GM18858 (cell line): Measurements from ENCODE around the gene CAPZB.
A peak's percentile ranks its signal among the peaks of the same experiment; 100 is the strongest.
"Not testable (repeated sequence)": the region's sequence is repeated elsewhere in the genome, so short reads cannot be mapped to it uniquely, and the experiment has no call there.

ENCODE experiments used
- ATAC-seq: cut with Tn5 transposase; IDR thresholded peaks from one replicate; pipeline ENCODE4 v1.9.1; 2021; ENCODE audit not compliant: unreplicated experiment

CAPZB gene

GRCh38 chr1:19485362-19486187 is at the start of gene CAPZB:
CAPZB (minus strand) TSS chr1:19485539; CDS start chr1:19485438, 101 bp downstream.
- peak; percentile 50 for ATAC-seq

GRCh38 chr1:19534281-19534680 is 48.9 kb upstream of the CAPZB start:
- ATAC-seq, result no peak

- ATAC-seq, result no peak
These were observed 48.3 kb upstream of the CAPZB start for GRCh38 chr1:19533626-19534025.

GRCh38 chr1:19532519-19532918 is 47.2 kb upstream of the CAPZB start:
- ATAC-seq, result no peak

GRCh38 chr1:19529664-19530063 is 44.3 kb upstream of the CAPZB start:
- no peak for ATAC-seq

GRCh38 chr1:19528438-19528837 is 43.1 kb upstream of the CAPZB start:
- no peak for ATAC-seq

- ATAC-seq, result no peak
These were observed 40.5 kb upstream of the CAPZB start for GRCh38 chr1:19525607-19526545.

- no peak for ATAC-seq
These were observed 39.5 kb upstream of the CAPZB start for GRCh38 chr1:19524791-19525190.

GRCh38 chr1:19522570-19522969 is 37.2 kb upstream of the CAPZB start:
- ATAC-seq, result not testable (repeated sequence)

- ATAC-seq, result no peak
These were observed 36.1 kb upstream of the CAPZB start for GRCh38 chr1:19521411-19521810.

GRCh38 chr1:19517017-19517416 is 31.7 kb upstream of the CAPZB start:
- no peak for ATAC-seq

GRCh38 chr1:19515201-19515600 is 29.9 kb upstream of the CAPZB start:
- no peak for ATAC-seq

GRCh38 chr1:19514391-19514831 is 29.1 kb upstream of the CAPZB start:
- no peak for ATAC-seq

- ATAC-seq, result no peak
These were observed 27.2 kb upstream of the CAPZB start for GRCh38 chr1:19512545-19512944.

- ATAC-seq, result no peak
These were observed 25.8 kb upstream of the CAPZB start for GRCh38 chr1:19511116-19511515.

GRCh38 chr1:19509647-19510046 is 24.3 kb upstream of the CAPZB start:
- not testable (repeated sequence) for ATAC-seq

- no peak for ATAC-seq
These were observed 22.2 kb upstream of the CAPZB start for GRCh38 chr1:19507516-19507915.

GRCh38 chr1:19505693-19506457 is 20.5 kb upstream of the CAPZB start:
- no peak for ATAC-seq

- ATAC-seq, result no peak
These were observed 19.7 kb upstream of the CAPZB start for GRCh38 chr1:19504796-19505692.

- ATAC-seq, result not testable (repeated sequence)
These were observed 16.9 kb upstream of the CAPZB start for GRCh38 chr1:19502284-19502683.
